DMS153 treated with DMSO at 0.1 percent for 48 hours (cell line): ENCODE data around the gene DUSP12.

Source experiments
- DNase-seq: peaks from one replicate; lab custom pipeline; 2025; ENCODE audit not compliant: unreplicated experiment; lab: John Stamatoyannopoulos, UW

DUSP12 gene

DNA sequence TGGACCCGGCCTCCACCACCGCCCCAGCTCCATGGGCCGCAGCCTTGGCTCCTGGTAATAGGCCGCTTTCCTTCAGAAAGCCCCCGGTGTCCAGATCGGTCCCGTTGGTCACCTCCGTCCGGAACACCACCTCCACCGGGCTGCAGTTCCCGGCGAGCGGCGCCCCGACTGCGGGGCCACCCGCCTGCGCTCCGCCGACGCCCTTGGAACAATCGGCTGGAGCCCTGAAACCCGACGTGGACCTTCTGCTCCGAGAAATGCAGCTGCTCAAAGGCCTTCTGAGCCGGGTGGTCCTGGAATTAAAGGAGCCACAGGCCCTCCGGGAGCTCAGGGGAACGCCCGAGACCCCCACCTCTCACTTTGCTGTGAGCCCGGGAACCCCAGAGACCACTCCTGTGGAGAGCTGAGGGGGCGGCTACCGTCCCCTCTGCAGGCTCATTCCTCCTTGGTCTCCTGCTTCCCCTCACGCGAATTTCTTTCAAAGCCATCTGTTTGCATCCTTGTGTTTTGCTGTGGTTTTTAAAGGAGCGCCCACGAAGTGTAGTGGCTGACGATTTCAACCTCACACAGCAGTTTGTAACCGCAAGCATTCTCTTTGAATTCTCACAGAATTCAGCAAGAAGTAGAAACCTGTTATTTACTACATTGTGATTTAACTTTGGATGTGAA is 22.2 kb upstream of the DUSP12 start:
- DNase-seq = no peak

- no peak for DNase-seq
Observed at GRCh38 chr1:161728376-161729226, 21.0 kb upstream of the DUSP12 start.

DNA sequence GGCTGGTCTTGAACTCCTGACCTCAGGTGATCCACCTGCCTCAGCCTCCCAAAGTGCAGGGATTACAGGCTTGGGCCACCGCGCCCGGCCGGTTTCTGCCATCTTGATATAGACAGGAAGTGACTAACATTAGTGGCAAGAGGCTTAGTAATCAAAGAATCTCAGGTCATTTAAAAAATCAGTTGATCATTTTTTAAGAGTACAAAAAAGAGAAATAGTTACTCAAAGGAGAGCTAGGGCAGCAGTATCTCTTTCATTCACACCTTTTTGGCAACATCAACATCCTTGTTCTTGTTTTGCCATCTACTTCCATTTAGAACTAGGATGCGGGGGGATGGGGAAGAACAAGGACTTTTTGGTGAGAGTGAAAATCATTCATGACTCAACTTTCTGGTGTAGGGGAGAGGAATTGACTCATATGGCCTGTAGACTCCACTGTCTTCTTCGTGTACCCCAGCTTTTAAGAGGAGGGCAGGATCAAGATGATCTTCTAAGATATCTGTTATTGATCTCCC is 19.5 kb upstream of the DUSP12 start:
- DNase-seq = no peak

- DNase-seq = no peak
Observed at GRCh38 chr1:161731241-161731640, 18.3 kb upstream of the DUSP12 start.

DNA sequence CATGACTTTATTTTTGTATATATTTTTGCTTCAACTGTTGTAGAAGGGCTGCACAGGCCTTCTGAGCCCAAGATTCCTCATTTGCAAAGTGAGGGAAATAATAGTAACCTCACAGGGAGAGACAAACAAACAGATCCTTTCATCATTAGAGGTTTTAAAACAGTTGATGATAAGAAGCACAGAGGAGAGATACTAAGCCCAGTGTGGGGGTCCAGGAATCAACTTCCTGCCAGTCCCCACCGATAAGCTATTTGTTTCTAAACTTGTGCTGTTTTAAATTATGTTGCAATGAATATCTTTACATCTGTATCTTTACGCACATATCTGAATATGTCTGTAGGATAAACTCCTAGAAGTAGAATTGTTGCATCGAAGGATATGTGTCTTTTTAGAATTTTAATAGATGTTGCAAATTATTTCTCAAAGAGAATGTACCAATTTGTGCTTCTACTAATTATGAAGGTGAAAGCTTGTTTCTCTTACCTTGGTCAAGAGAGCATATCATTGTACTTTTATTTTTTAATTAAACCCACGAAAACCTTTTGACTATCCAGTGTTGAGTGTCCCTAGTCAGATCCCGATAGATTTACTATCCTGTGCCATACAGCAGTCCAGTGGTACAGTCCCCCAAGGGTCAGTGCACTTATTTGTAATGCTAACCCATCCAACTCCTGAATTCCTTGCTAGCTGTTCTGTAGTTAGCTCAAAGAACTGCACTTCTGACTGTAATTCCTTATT is 17.4 kb upstream of the DUSP12 start:
- DNase-seq = no peak

DNA sequence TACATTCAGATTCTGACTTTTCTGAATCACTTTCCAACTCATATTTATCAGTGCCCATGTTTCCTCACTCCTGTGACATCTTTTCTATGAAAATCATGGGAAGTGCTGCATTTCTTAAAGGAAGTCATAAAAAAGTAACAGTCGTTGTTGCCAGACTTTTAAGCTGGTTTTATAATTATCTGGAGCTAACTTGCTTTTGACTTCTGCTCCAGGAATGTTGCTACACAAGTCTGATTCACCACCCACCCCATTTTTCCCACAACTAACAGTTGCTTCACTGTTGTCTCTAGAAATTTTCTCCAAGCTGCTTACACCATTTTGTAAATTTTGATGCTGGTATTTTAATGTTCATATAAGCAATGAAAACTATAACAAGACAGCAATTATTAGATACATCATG is 16.1 kb upstream of the DUSP12 start:
- no peak for DNase-seq

DNA sequence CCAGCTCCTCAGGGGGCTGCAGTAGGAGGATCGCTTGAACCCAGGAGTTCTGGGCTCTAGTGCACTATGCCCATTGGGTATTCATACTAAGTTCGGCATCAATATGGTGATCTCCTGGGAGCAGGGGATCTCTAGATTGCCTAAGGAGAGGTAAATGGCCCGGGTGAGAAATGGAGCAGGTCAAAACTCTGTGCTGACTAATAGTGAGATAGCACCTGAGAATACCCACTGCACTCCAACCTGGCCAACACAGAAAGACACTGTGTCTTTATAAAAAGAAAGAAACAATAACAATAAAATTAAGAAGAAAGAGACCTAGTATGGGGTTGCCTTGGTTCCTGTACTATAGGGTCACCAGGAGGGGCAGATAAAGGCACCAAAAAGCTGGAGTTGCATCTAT is 13.7 kb upstream of the DUSP12 start:
- no peak for DNase-seq

DNA sequence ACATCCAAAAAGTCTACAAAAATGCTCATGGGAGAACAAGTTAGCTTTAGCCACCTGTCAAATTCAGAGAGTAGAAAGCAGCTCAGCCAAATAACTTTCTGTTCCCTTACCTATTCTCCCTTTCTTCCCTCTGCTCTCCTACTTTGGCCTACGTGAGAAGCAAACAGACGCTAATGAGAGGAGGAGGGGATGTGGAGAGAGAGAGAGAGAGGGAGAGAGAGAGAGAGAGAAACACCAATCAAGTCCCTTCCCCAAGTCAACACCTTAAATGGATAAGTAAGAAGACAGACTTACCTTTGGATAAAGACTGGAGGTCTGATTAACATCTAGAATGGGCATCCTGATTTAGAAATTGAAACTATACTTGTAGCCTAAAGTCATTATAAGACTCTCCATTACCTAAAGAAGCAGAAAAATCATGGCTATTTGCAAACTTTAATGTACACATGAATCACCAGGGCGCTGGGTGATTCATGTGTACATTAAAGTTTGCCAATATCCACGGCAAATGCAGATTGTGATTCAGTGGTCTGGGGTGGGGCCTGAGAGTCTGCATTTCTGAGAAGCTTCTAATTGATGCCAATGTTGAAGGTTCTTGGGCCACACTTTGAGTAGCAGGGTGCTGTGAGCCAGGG is 13.1 kb upstream of the DUSP12 start:
- DNase-seq = no peak

GRCh38 chr1:161737625-161738024 is 12.0 kb upstream of the DUSP12 start:
- no peak for DNase-seq

DNA sequence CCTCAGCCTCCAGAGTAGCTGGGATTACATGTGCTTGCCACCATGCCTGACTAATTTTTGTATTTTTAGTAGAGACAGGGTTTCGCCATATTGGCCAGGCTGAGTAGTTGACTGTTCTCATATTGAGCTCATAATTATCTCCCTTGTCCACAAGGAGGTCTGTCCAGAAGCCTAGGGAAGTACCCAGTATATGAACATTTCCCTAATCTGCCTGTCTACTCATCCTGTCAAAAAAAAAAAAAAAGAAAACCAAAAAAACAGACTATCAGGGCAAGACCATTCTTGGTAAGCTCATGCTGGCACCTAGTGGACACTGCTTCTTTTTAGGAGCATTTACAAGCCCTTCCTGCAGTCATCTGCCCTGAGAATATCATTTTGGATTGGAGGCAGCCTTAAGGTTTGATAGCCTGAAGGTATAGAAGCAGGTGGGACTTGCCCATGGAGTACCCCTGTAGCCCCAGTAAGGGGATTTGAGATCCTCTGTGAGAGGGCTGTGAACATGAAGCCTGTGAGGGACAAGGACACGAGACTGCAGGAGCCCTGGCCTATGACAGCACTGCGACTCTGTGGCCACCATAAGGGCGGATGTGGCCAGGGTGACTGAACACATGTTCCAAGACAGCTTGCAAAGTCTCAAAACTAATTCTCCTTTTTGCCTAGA is 10.8 kb upstream of the DUSP12 start:
- no peak for DNase-seq

- no peak for DNase-seq
Observed at GRCh38 chr1:161739865-161740566, 9.6 kb upstream of the DUSP12 start.

- no peak for DNase-seq
Observed at GRCh38 chr1:161740921-161741320, 8.7 kb upstream of the DUSP12 start.

- no peak for DNase-seq
Observed at GRCh38 chr1:161743231-161743630, 6.4 kb upstream of the DUSP12 start.

DNA sequence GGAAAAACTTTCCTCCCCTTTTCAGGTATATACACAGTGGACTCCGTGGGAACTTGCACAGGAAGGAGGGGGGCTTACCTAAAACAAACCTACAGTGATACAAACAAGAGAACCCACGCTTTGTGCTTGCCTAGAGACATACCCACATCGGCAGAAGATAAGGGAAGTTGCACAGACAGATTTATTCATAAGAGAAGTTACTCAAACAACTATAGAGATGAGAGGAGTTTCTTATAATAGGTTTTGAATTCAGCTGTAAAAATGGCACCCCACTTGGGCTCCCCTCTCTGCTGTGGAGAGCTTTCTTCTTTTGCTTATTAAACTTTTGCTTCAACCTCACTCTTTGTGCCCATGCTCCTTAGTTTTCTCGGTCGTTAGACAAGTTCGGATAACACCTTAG is 1.8 kb upstream of the DUSP12 start:
- DNase-seq = no peak

DNA sequence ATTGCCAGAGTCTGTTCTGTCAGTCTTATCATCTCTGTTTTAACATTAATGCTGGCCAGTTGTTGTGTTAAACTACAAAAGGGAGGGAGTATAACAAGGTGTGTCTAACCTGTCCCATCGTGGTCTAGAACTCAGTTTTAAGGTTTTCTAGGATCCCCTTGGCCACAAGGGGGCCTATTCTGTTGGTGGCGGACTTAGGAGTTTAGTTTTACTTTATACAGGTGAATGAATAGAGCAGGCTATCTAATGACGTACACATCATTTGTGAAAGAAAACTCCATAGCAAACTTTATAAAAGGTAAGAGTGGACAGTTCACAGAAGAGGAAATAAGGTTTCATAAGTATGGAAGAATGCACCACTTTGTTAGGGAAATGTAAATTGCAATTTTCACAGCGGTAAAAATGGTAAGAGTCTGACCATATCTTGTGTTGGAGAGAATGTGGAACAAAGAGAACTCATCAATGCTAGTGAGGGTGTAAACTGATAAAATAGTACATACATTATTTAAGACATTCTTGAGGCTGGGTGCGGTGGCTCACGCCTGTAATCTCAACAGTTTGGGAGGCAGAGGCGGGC is 14.0 kb downstream of the DUSP12 start:
- DNase-seq = no peak

DNA sequence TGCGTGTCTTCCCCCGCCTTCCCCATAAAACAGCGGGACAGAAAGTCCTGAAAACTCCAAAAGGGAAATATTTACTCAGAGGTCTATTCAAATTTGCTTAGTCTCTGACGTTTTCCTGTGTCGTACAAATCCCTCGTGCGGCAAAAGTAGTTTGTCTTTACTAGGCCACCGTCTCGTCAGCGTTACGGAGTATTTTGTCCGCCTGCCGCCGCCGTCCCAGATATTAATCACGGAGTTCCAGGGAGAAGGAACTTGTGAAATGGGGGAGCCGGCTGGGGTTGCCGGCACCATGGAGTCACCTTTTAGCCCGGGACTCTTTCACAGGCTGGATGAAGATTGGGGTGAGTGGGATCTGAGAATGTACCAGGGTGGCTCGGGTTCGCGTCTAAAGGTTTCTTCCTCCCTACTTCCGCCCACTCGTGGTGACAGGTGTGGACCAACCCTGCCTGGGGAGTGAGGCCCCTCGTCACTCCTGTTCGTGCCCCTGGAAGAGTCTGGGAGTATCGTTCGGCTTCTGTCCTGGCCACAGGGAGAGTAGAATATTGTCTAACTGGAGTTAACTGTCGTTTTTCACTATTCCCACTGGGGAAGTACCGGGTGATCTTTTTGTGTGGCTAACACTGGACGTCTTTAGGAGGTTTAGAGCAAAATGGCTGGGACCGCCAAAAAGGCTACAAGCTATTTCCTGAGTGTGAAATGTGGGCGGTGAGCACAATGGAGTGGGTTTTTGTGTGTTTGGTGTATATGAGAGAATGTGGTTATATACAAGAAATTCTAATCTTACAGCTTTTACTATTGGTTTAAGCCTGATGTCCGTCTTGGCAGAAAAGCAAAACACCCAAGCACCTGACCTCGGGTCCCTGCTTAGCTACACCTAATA is 16.8 kb downstream of the DUSP12 start, which contains the start of gene ATF6:
Gene ATF6 (plus strand): TSS at position 219 of the 880 bp plus-strand sequence. CDS start 41 bp downstream, at position 260.
- DNase-seq = peak; percentile 93

DNA sequence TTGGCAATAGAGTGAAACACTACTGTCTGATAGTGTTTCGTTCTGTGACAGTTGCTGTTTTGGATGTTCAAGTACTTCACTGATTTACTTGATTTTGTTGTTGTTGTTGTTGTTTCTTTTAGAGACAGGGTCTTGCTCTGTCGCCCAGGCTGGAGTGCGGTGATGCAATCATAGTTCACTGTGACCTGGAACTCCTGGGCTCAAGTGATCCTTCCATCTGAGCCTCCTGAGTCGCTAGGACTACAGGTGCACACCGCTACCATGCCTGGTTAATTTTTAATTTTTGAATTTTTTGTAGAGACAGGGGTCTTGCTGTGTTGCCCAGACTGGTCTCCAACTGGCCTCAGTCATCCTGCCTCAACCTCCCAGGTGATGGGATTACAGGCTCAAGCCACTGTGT is 18.9 kb downstream of the DUSP12 start:
- no peak for DNase-seq

DNA sequence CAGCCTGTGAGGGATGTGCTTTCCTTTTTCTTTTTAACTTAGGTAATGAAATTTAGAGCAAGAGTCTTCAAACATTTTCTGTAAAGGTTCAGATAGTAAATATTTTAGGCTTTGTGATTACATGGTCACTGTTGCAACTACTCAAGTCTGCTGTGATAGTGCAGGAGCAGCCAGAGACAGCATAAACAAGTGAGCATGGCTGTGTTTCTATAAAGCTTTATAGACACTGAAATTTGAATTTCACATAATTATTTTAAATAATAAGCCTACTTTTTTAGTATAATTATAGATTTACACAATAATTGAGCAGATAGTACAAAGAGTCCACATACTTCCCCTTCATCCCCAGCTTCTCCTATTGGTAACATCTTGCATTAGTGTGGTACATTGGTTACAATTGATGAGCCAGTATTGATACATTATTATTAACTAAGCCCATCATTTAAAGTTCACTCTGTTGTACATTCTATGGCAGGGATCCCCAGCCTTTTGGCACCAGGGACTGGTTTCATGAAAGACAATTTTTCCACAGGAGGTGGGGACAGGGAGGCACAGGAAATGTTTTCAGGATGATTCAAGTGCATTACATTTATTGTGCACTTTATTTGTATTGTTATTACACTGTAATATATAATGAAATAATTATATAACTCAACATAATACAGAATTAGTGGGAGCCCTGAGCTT is 19.5 kb downstream of the DUSP12 start:
- DNase-seq = no peak
